ENCODE results near the gene MPIG6B.

DNA sequence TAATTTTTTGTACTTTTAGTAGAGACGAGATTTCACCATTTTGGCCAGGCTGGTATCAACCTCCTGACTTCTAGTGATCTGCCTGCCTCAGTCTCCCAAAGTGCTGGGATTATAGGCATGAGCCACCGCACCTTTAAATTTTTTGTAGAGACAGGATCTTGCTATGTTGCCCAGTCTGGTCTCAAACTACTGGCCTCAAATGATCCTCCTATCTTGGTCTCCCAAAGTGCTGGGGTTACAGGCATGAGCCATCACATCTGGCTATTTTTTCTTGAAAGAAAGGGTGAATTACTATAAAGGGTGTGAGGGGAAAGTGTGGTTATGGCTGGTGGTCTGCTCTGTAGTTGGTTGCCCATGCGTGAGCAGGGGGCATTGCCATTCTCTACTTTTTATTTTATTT, 14.9 kb upstream of the MPIG6B start:
- TF ChIP-seq, protein P1, sequence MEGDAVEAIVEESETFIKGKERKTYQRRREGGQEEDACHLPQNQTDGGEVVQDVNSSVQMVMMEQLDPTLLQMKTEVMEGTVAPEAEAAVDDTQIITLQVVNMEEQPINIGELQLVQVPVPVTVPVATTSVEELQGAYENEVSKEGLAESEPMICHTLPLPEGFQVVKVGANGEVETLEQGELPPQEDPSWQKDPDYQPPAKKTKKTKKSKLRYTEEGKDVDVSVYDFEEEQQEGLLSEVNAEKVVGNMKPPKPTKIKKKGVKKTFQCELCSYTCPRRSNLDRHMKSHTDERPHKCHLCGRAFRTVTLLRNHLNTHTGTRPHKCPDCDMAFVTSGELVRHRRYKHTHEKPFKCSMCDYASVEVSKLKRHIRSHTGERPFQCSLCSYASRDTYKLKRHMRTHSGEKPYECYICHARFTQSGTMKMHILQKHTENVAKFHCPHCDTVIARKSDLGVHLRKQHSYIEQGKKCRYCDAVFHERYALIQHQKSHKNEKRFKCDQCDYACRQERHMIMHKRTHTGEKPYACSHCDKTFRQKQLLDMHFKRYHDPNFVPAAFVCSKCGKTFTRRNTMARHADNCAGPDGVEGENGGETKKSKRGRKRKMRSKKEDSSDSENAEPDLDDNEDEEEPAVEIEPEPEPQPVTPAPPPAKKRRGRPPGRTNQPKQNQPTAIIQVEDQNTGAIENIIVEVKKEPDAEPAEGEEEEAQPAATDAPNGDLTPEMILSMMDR (IDR thresholded peaks at IDR 0.05; ENCODE audit: borderline replicate concordance, extremely low read depth, low read length, poor library complexity, severe bottlenecking): no peak
- TF ChIP-seq EZH2 (IDR thresholded peaks at IDR 0.05; ENCODE audit: borderline replicate concordance, low read depth, low read length, severe bottlenecking): no peak
